ENCODE results near the gene LUZP2.

DNA sequence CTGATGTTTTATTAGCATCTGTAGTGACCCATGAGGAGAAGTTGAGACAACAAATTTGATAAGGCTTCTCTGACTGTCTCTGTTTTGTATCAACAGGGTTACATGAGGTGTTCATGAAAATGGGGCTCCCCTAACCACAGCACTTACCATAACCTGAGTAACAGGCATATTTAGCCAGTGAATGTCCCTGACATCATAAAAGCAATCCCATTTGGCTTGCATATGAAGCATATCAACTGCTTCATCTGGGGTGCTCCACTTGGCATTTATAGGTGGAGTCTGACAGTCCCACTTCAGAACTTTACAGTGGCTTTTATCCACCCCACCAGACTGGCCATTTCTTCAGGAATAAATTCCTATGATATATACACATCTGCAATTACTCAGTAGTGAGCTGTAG lies 257.6 kb downstream of the LUZP2 start:
- TF ChIP-seq, protein P1, sequence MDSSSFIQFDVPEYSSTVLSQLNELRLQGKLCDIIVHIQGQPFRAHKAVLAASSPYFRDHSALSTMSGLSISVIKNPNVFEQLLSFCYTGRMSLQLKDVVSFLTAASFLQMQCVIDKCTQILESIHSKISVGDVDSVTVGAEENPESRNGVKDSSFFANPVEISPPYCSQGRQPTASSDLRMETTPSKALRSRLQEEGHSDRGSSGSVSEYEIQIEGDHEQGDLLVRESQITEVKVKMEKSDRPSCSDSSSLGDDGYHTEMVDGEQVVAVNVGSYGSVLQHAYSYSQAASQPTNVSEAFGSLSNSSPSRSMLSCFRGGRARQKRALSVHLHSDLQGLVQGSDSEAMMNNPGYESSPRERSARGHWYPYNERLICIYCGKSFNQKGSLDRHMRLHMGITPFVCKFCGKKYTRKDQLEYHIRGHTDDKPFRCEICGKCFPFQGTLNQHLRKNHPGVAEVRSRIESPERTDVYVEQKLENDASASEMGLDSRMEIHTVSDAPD (CRISPR knock-in tag; IDR thresholded peaks at IDR 0.05) = no peak
- TF ChIP-seq CREB1 (IDR thresholded peaks at IDR 0.05) = no peak
- TF ChIP-seq CREB1 (CRISPR knock-in tag; IDR thresholded peaks at IDR 0.05) = no peak
- no peak for TF ChIP-seq TEAD4 (IDR thresholded peaks at IDR 0.05; ENCODE audit: low read length)
- no peak for TF ChIP-seq TEAD4 (CRISPR knock-in tag; IDR thresholded peaks at IDR 0.05; ENCODE audit: borderline replicate concordance)
- TF ChIP-seq ZNF644 (tag; IDR thresholded peaks at IDR 0.05; ENCODE audit: low read depth) = no peak
- no peak for TF ChIP-seq POLR2AphosphoS5 (IDR thresholded peaks at IDR 0.05; ENCODE audit: control insufficient read depth, insufficient read depth, low read depth, low read length)
- TF ChIP-seq, protein P2, sequence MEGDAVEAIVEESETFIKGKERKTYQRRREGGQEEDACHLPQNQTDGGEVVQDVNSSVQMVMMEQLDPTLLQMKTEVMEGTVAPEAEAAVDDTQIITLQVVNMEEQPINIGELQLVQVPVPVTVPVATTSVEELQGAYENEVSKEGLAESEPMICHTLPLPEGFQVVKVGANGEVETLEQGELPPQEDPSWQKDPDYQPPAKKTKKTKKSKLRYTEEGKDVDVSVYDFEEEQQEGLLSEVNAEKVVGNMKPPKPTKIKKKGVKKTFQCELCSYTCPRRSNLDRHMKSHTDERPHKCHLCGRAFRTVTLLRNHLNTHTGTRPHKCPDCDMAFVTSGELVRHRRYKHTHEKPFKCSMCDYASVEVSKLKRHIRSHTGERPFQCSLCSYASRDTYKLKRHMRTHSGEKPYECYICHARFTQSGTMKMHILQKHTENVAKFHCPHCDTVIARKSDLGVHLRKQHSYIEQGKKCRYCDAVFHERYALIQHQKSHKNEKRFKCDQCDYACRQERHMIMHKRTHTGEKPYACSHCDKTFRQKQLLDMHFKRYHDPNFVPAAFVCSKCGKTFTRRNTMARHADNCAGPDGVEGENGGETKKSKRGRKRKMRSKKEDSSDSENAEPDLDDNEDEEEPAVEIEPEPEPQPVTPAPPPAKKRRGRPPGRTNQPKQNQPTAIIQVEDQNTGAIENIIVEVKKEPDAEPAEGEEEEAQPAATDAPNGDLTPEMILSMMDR (IDR thresholded peaks at IDR 0.05 in 2 of 3, conservative IDR thresholded peaks at IDR 0.05 in 1 of 3; ENCODE audit: insufficient read depth in 2 of 3, low read depth in 1 of 3, low read length in 3 of 3) = no peak
- no peak for TF ChIP-seq JUNB (CRISPR knock-in tag; conservative IDR thresholded peaks at IDR 0.05)
- TF ChIP-seq BRF2 (IDR thresholded peaks at IDR 0.05; ENCODE audit: borderline replicate concordance, insufficient read depth, insufficient read length) = no peak
- TF ChIP-seq NBN (IDR thresholded peaks at IDR 0.05; ENCODE audit: low read depth) = no peak
- TF ChIP-seq, protein P3, sequence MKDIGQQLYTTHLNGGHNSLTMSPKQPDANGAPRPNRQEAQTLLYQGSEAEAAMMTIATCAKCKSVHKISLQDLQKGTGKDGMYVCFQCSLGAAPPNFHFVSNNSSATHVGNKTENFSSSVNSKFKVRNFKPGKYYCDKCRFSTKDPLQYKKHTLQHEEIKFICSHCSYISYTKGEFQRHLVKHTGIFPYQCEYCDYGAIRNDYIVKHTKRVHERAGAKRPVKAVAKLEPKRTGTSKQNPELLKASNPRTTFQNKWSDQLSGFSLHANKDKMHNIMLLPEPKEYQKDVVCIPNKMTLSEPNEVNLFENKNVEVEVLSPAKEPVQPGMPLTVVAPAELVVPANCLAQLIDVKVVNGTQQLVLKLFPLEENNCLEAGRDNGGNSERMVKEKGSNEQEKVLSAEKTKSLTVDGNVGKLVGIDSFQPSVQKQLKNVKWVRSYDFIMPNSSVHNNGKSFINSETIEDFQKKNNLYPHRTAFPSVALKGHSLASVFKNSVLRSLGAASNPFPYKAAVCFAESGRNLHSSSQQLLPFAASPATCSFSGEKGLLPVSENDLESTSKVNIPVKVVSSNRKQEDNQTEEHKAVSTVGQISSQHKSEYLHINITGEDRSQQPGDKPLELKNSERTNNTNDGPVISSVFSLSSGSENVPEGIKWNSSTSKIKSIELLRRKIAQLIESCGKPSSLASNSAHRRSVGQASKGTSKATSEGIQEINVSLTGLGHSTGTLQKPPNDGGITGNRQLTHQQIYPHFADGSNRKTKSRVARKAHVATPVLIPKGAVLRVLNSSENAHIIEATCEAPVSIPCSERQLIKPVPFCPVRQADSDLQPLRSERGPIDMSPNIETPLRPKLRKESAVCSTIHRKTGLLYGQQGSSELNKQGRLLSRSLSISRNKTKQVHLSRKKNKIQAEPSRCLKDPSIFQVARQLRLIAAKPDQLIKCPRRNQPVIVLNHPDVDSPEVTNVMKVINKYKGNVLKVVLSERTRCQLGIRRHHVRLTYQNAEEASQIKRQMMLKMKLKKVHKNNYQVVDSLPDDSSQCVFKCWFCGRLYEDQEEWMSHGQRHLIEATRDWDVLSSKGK (CRISPR knock-in tag; IDR thresholded peaks at IDR 0.05) = no peak
